ENCODE measurements around the gene ZNF414.

ZNF414 gene

GRCh38 chr19:8510589-8511115 lies 3.3 kb downstream of the ZNF414 start:
- H3K36me3 Mint-ChIP-seq (ENCODE audit: low read depth): peaks cover 14% of the 10 kb centered on the region
- H3K9me3 Mint-ChIP-seq: no peaks in the 10 kb centered on the region
- no peaks in the 10 kb centered on the region for H3K27me3 Mint-ChIP-seq (ENCODE audit: low read depth)
- H3K4me3 Mint-ChIP-seq: no peak overlapping the region
- peaks cover 26% of the 10 kb centered on the region for H3K4me1 Mint-ChIP-seq (ENCODE audit: low read depth)
- no peak overlapping the region for H3K27ac Mint-ChIP-seq

DNA sequence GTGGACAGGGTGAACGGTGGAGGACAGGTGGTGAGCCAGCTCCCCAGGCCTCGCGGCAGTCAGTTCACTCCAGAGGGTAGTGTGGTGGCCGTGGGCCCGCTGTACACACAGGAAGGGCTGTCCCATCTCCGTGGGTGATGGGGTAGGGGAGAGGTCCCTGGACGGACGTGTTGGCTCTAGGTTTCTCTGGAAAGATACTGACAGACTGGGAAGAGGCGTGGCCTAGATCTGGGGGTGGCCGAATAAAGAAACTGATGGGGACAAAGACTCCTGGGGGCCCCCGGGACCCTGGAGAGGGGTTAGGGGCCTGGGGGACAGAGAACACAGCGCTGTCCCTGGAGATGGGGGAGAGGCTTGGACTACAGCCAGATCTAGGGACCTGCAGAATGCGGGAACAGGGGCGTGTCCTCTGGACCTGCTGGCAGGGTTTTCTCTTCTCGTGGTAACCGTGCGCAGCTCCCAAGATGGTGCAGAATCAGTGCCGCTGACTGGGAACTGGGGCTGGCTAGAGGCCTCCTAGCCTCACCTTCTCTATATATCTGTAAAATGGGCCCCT lies 7.5 kb downstream of the ZNF414 start:
- Mint-ChIP-seq H3K27ac (peak overlapping the region; percentile 36), H3K27me3 (ENCODE audit: low read depth) (no peaks in the 10 kb centered on the region)

GRCh38 chr19:8505680-8506401 lies 8.1 kb downstream of the ZNF414 start:
- Mint-ChIP-seq H3K4me1 (ENCODE audit: low read depth) (peaks cover 11% of the 10 kb centered on the region), H3K4me3 (peak overlapping the region; percentile 84), H3K27ac (peak overlapping the region; percentile 36), H3K27me3 (ENCODE audit: low read depth) (no peaks in the 10 kb centered on the region), H3K9me3 (no peaks in the 10 kb centered on the region), H3K36me3 (ENCODE audit: low read depth) (no peaks in the 10 kb centered on the region)

More for the DNA sequence above, 7.5 kb downstream of the ZNF414 start:
- Mint-ChIP-seq H3K4me3 (peak overlapping the region; percentile 23), H3K4me1 (ENCODE audit: low read depth) (peaks cover 11% of the 10 kb centered on the region), H3K9me3 (no peaks in the 10 kb centered on the region), H3K36me3 (ENCODE audit: low read depth) (no peaks in the 10 kb centered on the region)

GRCh38 chr19:8504919-8505318 lies 9.0 kb downstream of the ZNF414 start:
- H3K36me3 Mint-ChIP-seq (ENCODE audit: low read depth): no peaks in the 10 kb centered on the region
- H3K27ac Mint-ChIP-seq: no peak overlapping the region
- H3K4me3 Mint-ChIP-seq: peak overlapping the region; percentile 75
- no peaks in the 10 kb centered on the region for H3K27me3 Mint-ChIP-seq (ENCODE audit: low read depth)
- H3K4me1 Mint-ChIP-seq (ENCODE audit: low read depth): peaks cover 17% of the 10 kb centered on the region
- H3K9me3 Mint-ChIP-seq: no peaks in the 10 kb centered on the region

DNA sequence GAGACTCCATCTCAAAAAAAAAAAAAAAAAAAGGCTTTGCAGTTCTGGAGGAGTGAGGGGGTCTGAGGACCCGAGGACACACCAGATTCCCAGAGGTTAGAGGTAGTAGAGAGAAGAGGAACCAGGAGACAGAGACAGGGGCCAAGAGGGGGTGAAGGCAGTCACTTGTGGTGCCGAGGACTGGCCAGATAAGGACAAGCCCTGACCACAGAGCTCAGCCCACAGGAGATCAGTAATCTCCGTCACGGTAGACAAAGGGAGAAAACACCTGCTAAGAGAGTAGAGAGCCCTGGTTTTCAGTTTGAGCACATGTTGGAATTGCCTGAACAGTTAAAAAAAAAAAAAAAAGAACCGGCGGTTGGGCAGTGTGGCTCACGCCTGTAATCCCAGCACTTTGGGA lies 9.8 kb downstream of the ZNF414 start:
- Mint-ChIP-seq H3K9me3 (no peaks in the 10 kb centered on the region), H3K4me3 (peak overlapping the region; percentile 17), H3K27me3 (ENCODE audit: low read depth) (no peaks in the 10 kb centered on the region), H3K36me3 (ENCODE audit: low read depth) (no peaks in the 10 kb centered on the region), H3K27ac (no peak overlapping the region), H3K4me1 (ENCODE audit: low read depth) (peaks cover 17% of the 10 kb centered on the region)

DNA sequence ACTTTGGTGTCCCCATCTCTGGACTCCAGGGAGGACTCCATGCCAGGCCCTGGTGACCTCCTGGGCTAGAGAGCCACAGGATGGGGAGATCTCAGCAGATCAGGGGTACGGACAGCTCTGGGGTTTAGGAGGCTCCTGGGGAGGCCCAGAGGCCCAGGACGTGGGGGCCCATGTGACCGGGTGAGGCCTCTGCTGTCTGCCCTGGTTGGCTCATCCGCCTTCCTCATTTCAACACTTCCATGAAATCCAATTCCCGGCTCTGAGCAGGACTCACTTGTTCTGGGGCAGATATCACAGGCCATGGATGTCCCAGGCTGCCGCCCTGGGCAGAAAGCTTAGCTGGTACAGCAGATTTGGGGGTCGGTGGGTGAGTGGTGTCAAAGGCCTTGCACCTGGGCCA lies 10.5 kb downstream of the ZNF414 start:
- peaks cover 17% of the 10 kb centered on the region for H3K4me1 Mint-ChIP-seq (ENCODE audit: low read depth)

DNA sequence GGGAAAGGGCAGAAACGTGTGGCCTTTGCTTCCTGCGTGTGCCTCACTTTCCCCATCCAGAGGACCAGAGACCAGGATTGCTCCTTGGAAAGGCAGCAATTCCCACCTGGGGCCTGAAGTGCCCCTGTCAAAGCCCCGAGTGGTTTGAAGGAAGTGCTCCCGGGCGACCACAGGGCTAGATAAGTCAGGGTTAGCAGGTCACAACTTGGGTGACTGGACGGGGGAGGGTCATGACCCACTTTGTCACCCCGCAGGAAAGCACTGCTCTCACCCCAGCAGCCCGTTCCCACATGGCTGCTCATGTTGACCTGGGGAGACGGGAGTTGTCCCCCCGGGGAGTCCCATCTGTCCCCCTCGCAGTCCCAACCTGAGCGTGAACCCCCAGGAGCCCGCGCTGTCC lies 12.0 kb downstream of the ZNF414 start:
- Mint-ChIP-seq H3K4me3 (no peak overlapping the region), H3K4me1 (ENCODE audit: low read depth) (peaks cover 17% of the 10 kb centered on the region), H3K27ac (no peak overlapping the region), H3K36me3 (ENCODE audit: low read depth) (no peaks in the 10 kb centered on the region), H3K9me3 (no peaks in the 10 kb centered on the region), H3K27me3 (ENCODE audit: low read depth) (no peaks in the 10 kb centered on the region)

More for the DNA sequence above, 10.5 kb downstream of the ZNF414 start:
- Mint-ChIP-seq H3K27me3 (ENCODE audit: low read depth) (no peaks in the 10 kb centered on the region), H3K9me3 (no peaks in the 10 kb centered on the region), H3K27ac (no peak overlapping the region), H3K36me3 (ENCODE audit: low read depth) (no peaks in the 10 kb centered on the region), H3K4me3 (no peak overlapping the region)

DNA sequence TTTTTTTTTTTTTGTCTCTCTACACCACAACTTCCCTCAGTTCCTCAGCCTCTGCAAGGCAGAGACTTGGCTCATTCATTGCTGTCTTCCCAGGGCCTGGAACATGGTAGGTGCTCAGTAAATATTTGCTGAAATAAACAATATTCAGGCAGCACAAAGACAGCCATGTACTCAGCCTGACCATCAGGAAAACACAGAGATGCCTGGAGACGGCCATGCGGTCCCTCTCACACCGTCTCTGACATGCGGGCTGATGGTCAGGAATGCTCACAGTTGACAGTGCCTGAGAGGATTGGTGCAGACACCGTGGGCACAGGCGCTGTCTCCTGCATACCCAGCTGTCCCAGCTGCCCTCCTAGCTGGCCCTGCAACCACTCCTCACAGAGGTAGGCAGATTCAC lies 12.5 kb downstream of the ZNF414 start:
- no peaks in the 10 kb centered on the region for H3K9me3 Mint-ChIP-seq
- H3K4me3 Mint-ChIP-seq: no peak overlapping the region
- no peaks in the 10 kb centered on the region for H3K36me3 Mint-ChIP-seq (ENCODE audit: low read depth)
- no peak overlapping the region for H3K27ac Mint-ChIP-seq
- no peaks in the 10 kb centered on the region for H3K27me3 Mint-ChIP-seq (ENCODE audit: low read depth)
- peaks cover 17% of the 10 kb centered on the region for H3K4me1 Mint-ChIP-seq (ENCODE audit: low read depth)

DNA sequence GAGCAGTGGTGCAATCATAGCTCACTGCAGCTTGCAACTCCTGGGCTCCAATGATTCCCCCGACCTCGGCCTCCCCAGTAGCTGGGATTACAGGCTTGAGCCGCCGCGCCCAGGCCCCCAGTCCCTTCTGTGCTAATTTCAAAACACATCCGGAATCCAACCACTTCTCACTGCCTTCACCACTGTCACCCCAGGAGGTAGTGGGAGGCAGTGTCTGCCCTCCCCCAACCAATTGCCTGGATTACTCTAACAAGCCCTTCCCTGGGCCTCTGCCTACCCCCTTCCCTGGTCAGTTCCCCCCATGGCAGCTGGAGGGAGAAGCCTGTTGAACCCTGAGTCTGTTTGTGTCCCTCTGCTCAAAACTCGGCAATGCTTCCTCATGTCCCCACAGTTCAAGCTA lies 13.8 kb downstream of the ZNF414 start:
- Mint-ChIP-seq H3K9me3 (no peaks in the 10 kb centered on the region), H3K27ac (peak overlapping the region; percentile 50), H3K36me3 (ENCODE audit: low read depth) (no peaks in the 10 kb centered on the region), H3K27me3 (ENCODE audit: low read depth) (no peaks in the 10 kb centered on the region), H3K4me3 (no peak overlapping the region), H3K4me1 (ENCODE audit: low read depth) (peaks cover 15% of the 10 kb centered on the region)

DNA sequence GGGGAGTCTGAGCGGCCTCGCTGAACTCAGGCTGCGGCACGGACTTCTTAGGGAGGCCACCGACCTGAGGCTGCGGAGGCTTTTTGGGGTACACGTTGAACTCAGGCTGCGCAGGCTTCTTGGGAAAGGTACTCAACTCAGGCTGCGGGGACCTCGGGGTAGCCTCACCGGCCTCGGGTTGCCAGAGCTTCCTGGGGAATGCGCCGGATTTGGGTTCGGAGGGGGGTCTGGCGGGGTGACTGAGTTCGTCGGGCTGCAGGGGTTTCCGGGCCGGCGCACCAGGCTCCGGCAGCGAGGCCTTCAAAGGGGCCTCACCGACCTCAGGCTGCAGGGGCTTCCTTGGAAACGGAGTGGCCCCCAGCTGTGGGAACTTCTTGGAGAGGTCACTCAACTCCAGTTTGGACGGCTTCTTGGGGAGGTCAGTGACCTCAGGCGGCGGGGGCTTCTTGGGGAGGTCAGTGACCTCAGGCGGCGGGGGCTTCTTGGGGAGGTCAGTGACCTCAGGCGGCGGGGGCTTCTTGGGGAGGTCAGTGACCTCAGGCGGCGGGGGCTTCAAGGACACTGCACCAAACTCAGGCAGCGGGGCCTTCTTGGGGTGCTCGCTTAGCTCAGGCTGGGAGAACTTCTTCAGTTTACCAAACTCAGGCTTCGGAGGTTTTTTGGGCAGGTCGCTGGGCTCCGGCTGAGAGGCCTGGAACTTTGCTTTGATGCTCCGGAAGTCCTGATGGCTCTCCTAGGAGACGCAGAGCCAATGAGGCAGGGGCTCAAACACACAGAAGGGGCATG lies 14.7 kb downstream of the ZNF414 start:
- H3K27ac Mint-ChIP-seq: no peak overlapping the region
- H3K9me3 Mint-ChIP-seq: no peaks in the 10 kb centered on the region
- no peaks in the 10 kb centered on the region for H3K36me3 Mint-ChIP-seq (ENCODE audit: low read depth)
- no peak overlapping the region for H3K4me3 Mint-ChIP-seq
- no peaks in the 10 kb centered on the region for H3K27me3 Mint-ChIP-seq (ENCODE audit: low read depth)
- peaks cover 14% of the 10 kb centered on the region for H3K4me1 Mint-ChIP-seq (ENCODE audit: low read depth)

DNA sequence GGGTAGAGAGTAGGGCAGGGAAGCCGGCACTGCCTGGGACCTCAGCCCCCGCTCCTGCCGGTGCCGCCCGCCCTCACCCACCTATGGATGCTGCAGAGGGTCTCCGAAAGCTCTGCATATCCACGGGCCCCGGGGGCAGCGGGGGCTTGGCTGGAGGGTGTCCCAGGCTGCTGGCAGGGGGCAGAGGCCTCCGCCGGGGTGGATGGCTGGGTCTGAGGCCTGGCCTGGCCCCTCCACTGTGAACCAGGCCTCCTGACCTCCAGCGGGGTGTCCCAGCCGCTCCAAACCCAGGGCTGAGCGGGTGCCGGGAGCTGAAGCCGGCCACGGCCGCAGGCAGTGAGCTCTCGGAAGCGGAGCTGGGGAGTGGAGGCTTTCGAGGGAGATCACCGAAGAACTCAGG lies 15.7 kb downstream of the ZNF414 start:
- no peak overlapping the region for H3K27ac Mint-ChIP-seq
- peaks cover 11% of the 10 kb centered on the region for H3K4me1 Mint-ChIP-seq (ENCODE audit: low read depth)

DNA sequence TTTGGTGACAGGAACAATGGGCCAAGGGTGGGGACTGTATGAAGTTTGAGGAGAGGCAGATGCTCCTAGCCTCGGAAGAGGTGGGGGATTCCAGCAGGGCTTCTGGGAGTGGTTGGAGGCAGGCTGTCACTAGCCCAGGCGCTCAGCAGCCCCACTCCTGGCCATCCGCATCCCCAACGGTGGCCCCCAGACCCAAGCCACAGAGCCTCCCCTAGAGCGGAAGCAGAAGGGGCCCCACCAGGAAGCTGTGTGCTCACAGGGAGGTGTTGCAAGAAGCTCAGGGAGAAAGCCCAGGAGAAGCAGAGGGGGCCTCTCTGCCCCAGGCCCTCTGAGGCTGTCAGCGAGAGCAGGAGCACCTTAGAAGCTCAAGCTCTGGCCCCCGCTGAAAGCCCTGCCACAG lies 19.8 kb downstream of the ZNF414 start:
- no peaks in the 10 kb centered on the region for H3K27me3 Mint-ChIP-seq (ENCODE audit: low read depth)

More for the DNA sequence above, 15.7 kb downstream of the ZNF414 start:
- H3K9me3 Mint-ChIP-seq: no peaks in the 10 kb centered on the region
- no peak overlapping the region for H3K4me3 Mint-ChIP-seq
- H3K27me3 Mint-ChIP-seq (ENCODE audit: low read depth): no peaks in the 10 kb centered on the region
- no peaks in the 10 kb centered on the region for H3K36me3 Mint-ChIP-seq (ENCODE audit: low read depth)

GRCh38 chr19:8491574-8491973 lies 22.4 kb downstream of the ZNF414 start:
- no peaks in the 10 kb centered on the region for H3K27me3 Mint-ChIP-seq (ENCODE audit: low read depth)
- no peaks in the 10 kb centered on the region for H3K9me3 Mint-ChIP-seq
- H3K4me3 Mint-ChIP-seq: no peak overlapping the region
- peaks cover 17% of the 10 kb centered on the region for H3K36me3 Mint-ChIP-seq (ENCODE audit: low read depth)
- no peak overlapping the region for H3K27ac Mint-ChIP-seq
- peaks cover 25% of the 10 kb centered on the region for H3K4me1 Mint-ChIP-seq (ENCODE audit: low read depth)

More for the DNA sequence above, 19.8 kb downstream of the ZNF414 start:
- H3K36me3 Mint-ChIP-seq (ENCODE audit: low read depth): peaks cover 2% of the 10 kb centered on the region
- H3K27ac Mint-ChIP-seq: peak overlapping the region; percentile 15
- H3K4me3 Mint-ChIP-seq: no peak overlapping the region
- no peaks in the 10 kb centered on the region for H3K9me3 Mint-ChIP-seq
- H3K4me1 Mint-ChIP-seq (ENCODE audit: low read depth): peaks cover 5% of the 10 kb centered on the region

GRCh38 chr19:8490873-8491272 lies 23.1 kb downstream of the ZNF414 start:
- Mint-ChIP-seq H3K9me3 (no peaks in the 10 kb centered on the region), H3K36me3 (ENCODE audit: low read depth) (peaks cover 20% of the 10 kb centered on the region), H3K27me3 (ENCODE audit: low read depth) (no peaks in the 10 kb centered on the region), H3K27ac (no peak overlapping the region), H3K4me1 (ENCODE audit: low read depth) (peaks cover 29% of the 10 kb centered on the region), H3K4me3 (no peak overlapping the region)

GRCh38 chr19:8490395-8490760 lies 23.6 kb downstream of the ZNF414 start:
- H3K36me3 Mint-ChIP-seq (ENCODE audit: low read depth): peaks cover 21% of the 10 kb centered on the region
- H3K27me3 Mint-ChIP-seq (ENCODE audit: low read depth): no peaks in the 10 kb centered on the region
- H3K4me1 Mint-ChIP-seq (ENCODE audit: low read depth): peaks cover 24% of the 10 kb centered on the region
- H3K9me3 Mint-ChIP-seq: no peaks in the 10 kb centered on the region
- no peak overlapping the region for H3K27ac Mint-ChIP-seq
- H3K4me3 Mint-ChIP-seq: no peak overlapping the region
